Left renal pelvis (tissue), 4 donors: ENCODE measurements around the gene HSD17B2. TPM values are rescaled to one million over a fixed set of nuclear protein-coding genes. Genes with fewer than 3 reads are reported as not detected.
"Not testable (repeated sequence)": the region's sequence is repeated elsewhere in the genome, so short reads cannot be mapped to it uniquely, and the experiment has no call there.

ENCODE experiments used
- DNase-seq, 4 donors: peaks; one replicate each; pipeline ENCODE4 v3.0.0-alpha.2; 2013; ENCODE audit warnings: low read depth in 4 of 4, low spot score in 3 of 4
- polyA plus RNA-seq, 4 donors: library from polyadenylated mRNA; unstranded; fragments of 120-200 nt; gene quantifications; one replicate each; pipeline ENCODE4 v1.2.1, GENCODE V29; 2013; ENCODE audit not compliant: insufficient read length in 4 of 4

The HSD17B2 gene, protein sequence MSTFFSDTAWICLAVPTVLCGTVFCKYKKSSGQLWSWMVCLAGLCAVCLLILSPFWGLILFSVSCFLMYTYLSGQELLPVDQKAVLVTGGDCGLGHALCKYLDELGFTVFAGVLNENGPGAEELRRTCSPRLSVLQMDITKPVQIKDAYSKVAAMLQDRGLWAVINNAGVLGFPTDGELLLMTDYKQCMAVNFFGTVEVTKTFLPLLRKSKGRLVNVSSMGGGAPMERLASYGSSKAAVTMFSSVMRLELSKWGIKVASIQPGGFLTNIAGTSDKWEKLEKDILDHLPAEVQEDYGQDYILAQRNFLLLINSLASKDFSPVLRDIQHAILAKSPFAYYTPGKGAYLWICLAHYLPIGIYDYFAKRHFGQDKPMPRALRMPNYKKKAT
- 10 to 100 TPM in 3 of 4 donors, under 1 TPM in 1; 0.98 to 21.9 (median 15.7) TPM for polyA plus RNA-seq

DNA sequence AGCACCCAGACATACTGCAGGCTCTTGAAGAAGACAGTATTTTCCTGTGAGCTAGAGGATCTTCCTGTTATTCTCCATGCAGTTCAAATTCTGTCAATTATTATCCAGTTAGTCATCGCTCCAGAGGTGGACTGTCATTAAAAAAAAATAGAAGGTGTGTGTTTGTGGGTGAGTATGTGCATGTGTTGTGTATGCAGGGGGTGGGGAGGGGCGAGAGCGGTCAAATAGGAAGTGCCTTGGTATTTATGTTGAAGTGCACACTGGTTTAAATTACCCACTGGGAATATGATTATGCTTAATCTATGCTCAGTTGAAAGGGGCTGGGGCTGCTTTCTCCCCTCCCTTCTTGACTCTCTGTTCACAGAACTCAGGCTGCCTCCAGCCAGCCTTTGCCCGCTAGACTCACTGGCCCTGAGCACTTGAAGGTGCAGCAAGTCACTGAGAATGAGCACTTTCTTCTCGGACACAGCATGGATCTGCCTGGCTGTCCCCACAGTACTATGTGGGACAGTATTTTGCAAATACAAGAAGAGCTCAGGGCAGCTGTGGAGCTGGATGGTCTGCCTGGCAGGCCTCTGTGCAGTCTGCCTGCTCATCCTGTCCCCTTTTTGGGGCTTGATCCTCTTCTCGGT lies at the start of gene HSD17B2:
TSS of gene HSD17B2 (plus strand) at position 273 of the 632 bp plus-strand sequence. CDS start at position 445, 172 bp downstream.
- no peak for DNase-seq

DNA sequence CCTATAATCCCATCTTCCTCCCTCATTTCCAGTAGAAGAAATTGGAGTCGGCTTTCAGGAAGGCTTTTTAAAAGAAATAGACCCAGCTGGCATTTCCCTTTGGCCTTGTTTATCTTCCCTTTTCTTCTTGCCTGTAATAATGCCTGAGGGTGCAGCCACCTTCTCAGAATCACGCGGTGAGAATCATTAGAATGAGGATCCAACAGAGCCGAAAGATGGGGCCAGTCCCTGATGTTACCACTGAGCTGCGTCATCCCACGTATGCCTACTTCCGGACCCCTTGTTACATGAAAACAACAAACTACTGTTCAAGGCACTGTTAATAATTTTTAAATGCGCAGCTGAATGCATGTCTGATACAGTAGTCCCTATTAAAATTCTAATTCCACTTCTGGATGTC lies 47.9 kb upstream of the HSD17B2 start:
- no peak for DNase-seq

DNA sequence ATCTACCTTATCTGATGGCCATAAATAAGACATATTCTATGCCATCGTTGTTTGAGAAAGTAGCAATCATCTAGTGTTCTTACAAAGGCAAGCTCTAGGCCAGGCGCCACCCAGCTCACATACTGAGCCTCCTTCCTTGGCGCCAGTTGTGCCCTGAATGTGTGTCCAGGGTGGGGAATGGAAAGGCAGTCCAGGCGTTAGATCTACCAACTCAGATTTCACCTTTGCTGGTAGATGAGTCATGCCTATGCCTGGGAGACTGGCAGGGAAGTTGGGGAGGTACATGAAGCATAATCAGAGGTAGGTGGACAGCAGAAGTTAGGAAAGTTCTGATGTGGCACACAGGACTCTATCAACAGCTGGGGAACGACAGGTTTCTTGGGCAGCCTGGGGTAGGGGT lies 47.3 kb upstream of the HSD17B2 start:
- no peak for DNase-seq

DNA sequence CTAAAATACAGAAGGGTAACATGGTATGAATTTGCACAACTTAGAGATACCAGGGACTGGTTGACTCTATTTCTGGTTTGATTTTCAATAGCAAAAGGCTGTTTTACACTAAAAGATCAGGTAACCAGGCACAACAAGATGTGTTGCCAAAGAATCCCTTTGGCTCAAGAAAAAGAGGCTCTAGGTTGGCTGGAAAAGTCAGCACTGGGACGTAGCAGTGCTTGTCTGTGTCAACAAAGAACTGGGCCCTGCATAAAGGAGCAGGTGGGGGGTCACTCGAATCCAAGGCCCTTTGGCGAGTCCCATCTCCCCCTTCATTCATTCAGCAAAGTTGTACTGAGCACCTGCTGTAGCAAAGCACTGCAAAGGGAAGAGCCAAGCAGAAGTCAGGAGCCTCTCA lies 42.2 kb upstream of the HSD17B2 start:
- DNase-seq = no peak

DNA sequence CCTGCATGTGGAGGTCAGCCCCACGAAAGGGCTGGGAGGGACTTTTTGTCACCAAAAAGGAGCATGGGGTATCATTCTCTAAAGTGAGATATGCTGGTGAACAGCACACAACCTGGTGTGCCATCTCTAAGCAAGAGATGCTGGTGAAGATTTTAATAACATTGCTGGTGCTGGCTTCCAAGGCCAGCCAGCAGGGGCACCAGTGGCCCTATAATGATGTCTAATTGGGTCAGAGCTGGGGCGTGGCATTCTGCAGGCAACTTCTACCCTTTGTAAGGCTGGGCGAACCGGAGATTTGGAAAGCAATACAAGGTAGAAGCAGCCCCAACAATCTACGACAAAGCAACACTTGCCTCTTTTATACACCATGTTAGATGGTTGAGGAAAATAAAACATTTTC lies 40.6 kb upstream of the HSD17B2 start:
- DNase-seq = no peak

DNA sequence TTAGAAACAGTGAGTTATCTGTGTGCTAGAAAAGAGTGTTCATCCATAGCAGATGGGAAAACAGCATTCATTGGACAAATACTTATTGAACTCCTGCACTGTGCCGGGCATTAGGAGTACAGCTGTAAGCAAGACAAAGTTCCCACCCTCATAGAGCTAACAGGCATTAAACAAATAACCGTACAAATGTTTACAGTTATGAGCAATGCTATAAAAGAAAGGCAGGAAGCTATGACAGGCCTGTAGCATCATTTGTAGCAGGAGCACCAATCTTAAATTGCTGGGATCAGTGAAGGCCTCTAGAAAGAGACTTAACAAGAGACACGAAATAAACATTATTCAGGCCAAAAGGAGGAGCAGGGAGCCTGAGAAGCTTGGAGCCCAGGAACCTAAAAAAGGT lies 39.4 kb upstream of the HSD17B2 start:
- no peak for DNase-seq

DNA sequence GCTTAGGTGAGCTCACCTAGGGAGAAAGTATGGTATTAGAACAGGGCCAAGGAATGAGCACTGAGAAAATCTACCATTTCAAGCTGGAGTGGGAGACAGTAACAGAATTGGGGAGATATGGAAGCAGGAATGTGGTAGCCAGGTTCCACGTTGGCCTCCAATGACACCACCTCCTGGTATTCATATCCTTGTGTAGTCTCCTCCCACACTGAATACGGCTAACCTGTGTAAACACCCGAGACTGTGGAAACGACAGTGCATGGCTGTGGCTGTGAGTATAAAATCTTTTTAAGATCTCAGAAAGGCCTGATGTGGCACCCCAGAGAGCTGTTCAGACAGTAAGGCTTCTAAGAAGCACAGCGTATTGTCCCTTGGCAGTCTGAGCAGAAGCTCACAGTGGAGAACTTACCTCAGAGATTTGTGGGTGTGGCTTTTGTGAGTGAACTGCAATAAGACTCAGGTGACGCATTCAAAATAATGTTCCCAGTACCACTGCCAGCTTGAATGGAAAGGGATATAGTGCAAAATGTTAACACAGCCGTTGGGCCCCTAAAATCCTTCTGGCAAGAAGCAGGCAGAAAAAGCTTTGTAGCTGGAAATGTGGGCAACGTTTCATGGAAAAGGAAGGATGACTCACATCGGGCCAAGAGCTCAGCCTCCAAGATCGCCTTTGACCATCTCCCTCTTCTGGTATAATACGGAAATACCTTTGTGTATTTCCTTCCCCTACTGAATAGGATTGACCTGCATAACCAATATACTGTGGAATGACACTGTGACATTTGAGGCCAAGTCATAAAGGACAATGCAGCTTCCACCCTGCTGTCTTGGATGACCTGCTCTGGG lies 38.2 kb upstream of the HSD17B2 start:
- DNase-seq = no peak

DNA sequence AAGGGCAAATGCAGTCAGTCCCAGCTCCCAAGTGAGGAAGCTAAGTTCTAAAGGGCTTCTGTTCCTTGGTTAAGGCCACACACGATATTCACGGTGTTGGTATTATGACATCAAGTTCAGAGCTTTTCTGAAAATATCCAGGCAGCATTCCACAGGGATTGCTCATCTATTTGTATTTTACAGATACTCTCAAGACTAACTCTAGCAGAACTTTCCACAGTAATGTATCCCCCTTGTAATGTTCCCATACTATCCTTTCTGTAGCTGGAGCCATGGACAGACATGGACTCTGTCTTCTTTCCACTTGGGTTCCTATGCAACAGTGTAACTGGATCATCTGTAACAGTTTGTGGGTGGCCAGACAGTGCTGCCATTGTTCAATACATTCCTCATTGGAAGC lies 37.3 kb upstream of the HSD17B2 start:
- DNase-seq = no peak

DNA sequence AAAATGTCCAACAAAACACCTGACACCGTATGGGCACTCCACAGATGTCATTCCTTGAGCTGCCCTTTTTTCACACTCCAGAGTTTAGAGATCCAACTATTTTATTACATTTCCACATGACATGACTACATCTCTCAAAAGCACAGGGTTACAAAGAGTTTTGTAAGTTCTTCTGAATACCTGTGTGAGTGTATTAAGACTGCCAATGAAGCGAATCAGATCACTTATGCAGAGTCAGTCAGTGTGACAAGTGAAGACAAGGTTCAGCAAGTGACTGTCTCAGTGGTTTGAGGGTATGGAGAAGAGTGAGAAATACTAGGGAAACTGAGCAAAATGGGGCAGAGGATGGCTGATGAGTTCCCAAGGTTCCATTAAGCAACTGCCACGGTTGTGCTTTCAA lies 32.2 kb upstream of the HSD17B2 start:
- no peak for DNase-seq

DNA sequence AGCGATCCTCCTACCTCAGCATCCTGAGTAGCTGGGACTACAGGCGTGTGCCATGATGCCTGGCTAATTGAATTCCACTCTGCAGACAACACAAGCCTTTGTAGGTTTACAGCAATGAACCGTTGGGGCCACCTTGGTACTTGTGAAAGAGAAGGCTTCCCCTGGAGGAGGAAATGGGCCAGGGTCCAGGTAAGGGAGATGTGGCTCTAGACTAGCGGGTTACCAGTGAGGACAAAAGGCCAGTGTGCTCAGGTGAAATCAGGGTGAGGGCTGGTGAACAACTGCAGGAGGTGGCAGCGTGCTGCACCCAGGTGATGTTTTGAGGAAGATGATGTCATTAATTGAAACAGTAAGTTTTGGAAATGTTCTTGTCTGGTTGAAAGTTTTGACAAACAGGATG lies 30.5 kb upstream of the HSD17B2 start:
- peak in 2 of 4 donors; percentile 14 to 40 for DNase-seq

DNA sequence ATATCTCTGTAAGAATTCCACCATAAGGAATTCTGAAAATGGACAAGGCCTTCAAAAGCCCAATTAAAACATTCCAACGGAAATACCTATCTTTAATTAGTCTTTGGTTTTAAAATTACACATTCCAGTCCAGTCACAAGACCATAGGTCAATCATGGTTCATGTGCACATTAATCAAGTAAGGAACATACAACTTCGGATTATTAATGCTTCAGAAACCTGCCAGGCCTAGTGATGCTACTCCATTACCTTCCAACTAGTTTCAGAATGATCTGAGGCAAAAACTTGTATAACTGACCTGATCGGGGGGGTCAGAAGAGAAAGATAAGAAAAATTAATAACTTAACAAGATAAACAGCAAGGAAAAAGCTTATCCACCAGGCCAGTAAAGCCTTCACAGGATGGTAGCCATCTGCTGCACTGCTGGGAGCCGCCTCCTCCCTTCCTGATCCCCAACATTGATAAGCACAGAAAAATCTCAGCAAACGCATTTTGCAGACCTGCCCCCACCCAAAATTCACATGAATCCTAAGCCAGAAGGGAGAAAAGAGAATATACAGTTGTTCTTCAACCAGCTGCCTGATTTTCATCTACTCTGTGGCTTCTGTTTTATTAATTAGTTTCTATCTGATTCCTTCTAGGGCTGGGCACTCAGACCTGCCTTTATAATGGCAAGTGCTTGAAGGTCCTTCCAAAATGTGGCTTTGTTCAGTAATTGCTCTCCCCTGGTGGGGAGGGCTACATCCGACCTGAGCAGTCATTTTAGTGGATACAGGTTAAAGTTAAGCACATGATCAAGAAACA lies 29.8 kb upstream of the HSD17B2 start:
- peak in 2 of 4 donors; percentile 35 to 48 for DNase-seq

DNA sequence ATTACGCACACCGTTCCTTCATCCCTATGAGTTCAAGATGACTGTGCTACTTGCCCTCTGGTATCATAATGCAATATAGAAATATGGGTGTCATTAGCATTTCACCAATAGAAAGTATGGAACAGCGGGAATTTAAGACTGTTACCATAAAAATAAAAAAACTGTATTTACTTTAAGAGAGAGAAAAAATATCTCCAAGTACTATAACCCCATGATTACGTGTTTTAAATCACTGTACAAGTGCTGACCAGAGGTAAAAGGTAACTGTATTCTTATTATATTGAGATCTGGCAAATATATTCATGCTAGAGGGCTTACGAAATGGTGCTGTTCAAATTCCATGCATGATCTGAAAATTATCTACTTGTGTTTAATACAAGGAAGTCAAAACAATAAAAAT lies 29.0 kb upstream of the HSD17B2 start:
- DNase-seq = no peak

DNA sequence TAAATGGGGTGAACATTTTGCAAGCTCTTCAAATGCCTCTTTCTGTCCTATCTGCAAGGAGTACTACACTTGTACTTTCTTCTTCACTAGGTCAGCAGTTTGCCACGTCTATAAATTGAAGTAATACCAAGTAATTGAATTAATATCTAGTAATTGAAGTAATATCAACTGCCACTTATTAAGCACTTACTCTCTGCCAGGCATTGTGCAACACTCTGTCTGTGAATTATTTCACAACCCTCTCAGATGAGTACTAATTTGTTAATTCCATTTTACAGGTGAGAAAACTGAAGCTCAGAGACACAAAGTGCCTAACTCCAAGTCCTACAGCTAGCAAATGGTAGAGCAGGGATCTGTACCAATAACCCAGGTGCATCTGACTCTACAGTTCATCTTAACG lies 27.9 kb upstream of the HSD17B2 start:
- DNase-seq = no peak

DNA sequence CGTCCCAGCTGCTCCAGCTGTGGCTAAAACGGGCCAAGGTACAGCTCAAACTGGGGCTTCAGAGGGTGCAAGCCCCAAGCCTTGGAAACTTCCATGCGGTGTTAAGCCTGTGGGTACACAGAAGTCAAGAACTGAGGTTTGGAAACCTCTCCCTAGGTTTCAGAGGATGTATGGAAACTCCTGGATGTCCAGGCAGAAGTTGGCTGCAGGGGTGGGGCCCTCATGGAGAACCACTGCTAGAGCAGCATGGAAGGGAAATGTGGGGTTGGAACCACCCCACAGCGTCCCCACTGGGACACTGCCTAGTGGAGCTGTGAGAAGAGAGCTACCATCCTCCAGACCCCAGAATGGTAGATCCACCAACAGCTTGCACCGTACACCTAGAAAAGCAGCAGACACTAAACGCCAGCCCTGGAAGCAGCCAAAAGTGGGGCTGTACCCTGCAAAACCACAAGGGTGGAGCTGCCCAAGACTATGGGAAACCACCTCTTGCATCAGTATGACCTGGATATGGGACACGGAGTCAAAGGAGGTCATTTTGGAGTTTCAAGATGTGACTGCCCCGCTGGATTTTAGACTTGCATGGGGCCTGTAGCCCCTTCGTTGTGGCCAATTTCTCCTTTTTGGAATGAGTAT lies 26.0 kb upstream of the HSD17B2 start:
- DNase-seq = no peak

DNA sequence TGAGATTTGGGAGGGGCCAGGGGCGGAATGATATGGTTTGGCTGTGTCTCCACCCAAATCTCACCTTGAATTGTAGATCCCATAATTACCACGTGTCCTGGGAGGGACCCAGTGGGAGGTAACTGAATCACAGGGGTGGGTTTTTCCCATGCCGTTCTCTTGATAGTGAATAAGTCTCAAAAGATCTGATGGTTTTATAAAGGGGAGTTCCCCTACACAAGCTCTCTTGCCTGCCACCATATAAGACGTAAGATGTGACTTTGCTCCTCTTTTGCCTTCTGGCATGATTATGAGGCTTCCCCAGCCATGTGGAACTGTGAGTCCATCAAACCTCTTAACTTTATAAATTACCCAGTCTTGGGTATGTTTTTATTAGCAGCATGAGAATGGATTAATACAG lies 25.3 kb upstream of the HSD17B2 start:
- DNase-seq = not testable (repeated sequence)

DNA sequence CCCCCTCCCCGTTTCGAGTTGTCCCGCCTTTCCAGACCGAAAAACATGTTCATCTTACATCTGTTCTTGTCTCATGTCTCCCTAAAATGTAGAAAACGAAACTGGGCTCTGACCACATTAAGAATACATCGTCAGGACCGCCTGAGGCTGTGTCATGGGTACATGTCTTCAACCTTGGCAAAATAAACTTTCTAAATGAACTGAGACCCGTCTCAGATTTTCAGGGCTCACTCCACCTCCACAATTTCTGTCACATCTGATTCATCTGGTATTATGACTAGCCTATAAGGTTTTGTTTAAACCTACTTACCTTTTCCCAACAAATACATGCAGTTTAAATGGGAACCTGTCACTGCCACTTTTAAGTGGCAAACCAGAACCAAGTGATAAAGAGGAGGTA lies 24.4 kb upstream of the HSD17B2 start:
- DNase-seq = no peak

DNA sequence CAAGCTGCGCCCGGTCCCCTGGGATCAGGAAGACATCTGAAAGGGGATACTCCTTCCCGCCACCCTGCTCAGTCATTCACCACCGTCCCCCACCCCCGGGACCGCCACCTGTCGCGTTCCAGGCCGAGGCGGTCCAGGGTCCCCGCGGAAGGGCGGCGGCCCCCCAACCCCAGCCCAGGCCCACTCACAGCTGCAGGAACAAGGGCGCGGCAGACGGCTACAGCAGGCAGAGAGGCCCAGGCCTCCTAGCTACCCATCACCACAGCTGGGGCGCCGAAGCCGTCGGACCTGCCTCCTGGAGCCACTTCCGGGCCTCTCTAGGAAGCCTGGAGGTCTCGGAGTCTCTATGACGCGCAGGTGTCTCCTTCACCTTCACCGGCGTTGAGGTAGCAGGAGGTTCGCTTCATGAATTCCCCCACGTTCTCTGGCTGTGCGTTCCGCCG lies 23.8 kb upstream of the HSD17B2 start, which contains the start of gene SDR42E1:
TSS of gene SDR42E1 (minus strand) at position 272 of the 443 bp plus-strand sequence. CDS start 10,612 bp downstream, outside the sequence.
- peak in 2 of 4 donors; percentile 33 to 59 for DNase-seq

DNA sequence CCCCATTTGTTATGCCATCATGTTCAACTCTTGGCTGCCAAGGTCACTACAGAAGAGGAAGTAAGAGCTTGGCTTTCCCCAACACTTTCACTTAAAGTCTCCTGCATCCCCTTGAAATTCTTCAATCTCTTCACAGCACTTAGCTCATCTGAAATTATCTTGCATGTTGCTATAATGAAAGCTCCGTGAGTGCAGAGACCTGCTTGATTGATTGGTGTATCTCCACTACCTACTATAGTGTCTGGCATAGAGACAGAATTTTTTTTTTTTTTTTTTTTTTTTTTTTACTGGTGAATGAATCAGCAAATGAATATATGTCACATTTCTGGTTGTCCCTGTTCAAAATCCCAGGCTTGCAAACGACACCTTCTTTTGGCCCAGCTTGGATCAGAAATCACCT lies 21.9 kb upstream of the HSD17B2 start:
- no peak for DNase-seq

DNA sequence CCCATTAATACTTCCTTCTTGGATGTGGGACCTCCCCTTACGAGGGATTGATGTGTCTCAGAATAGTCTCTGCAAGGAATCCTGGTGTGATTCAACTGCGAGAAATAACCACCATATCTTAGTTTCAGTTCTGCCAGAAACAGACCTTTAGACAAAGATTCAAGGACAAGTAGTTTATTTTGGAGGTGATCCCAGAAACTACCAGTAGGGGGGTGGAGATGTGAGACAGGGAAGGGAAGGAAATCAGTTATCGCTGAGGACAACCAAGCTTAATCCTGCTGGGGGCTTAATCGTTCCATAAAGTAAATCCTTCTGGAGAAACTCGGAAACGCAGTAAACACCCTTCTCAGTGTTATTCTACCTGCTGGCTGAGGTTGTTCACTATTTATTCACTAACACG lies 18.8 kb upstream of the HSD17B2 start:
- DNase-seq = no peak

DNA sequence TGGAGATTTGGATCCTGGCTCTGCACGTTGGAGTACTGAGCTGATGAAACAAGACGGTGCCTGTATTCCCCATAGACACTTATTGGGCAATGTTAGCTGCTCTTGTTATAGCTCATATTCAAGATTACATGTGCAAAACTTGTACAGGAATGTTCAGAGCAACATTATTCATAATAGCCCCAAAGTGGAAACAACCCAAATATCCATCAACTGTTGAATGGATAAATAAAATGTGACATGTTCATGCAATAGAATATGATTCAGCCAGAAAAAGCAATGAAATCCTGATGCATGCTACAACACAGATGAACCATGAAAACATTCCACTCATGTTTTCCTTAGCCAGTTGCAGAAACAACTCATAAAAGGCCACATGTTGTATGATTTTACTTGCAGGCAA lies 18.1 kb upstream of the HSD17B2 start:
- no peak for DNase-seq
